ENCODE data around the gene CHRND. TPM values are rescaled to one million over a fixed set of nuclear protein-coding genes. Genes with fewer than 3 reads are reported as not detected.

Gene CHRND
- total and polyA plus RNA-seq, 2 of the 13 experiments (the other 11 are each of a cell fraction or from before 2014, with no cell fraction given) = 0.18 TPM; not detected in 1

GRCh38 chr2:232484628-232485347 lies 41.2 kb upstream of the CHRND start:
- H3K4me2 ChIP-seq (ENCODE audit: low read depth, low read length) = no peak overlapping the region
- no peak overlapping the region for H3K4me3 ChIP-seq (replicated peaks in 1 of 3; ENCODE audit: insufficient read depth in 1 of 3, low read depth in 2 of 3, low read length in 3 of 3)
- ChIA-PET CTCF (ENCODE audit: low intra/inter-chr PET ratio, low total read pairs) (no interaction called here), POLR2A (no interaction called here)
- H3K36me3 ChIP-seq (replicated peaks in 1 of 2; ENCODE audit: control insufficient read depth in 1 of 2, insufficient read depth in 2 of 2, low read length in 2 of 2) = no peaks in the 10 kb centered on the region
- H3K9me3 ChIP-seq (ENCODE audit: low read length) = no peaks in the 10 kb centered on the region
- no peaks in the 10 kb centered on the region; the same call in 1 of the 2 replicates for H4K20me1 ChIP-seq (ENCODE audit: insufficient read depth, low read length)
- H3K79me2 ChIP-seq (ENCODE audit: insufficient read depth, low read length) = no peaks in the 10 kb centered on the region
- in situ Hi-C loops (cut with HindIII; ENCODE audit: extremely low pct_ligation_motif_present, low pct_unique_long_range_greater_than_20kb) = no loop called here
- DNase-seq (ENCODE audit: low spot score) = no peak
- H3K4me1 ChIP-seq (ENCODE audit: insufficient read depth, low read length) = no peaks in the 10 kb centered on the region
- peak; percentile 73 for TF ChIP-seq MNT (IDR thresholded peaks at IDR 0.05)
- TF ChIP-seq ZNF841 (CRISPR knock-in tag; IDR thresholded peaks at IDR 0.05; ENCODE audit: borderline replicate concordance) = no peak
- H3K27ac ChIP-seq (ENCODE audit: extremely low read length, insufficient read depth, low read length) = no peak overlapping the region
- 17% methylated on average over 6 of the region's 12 CpGs for WGBS (ENCODE audit: low lambda C conversion rate)
- FAIRE-seq = no peak
- peaks cover 28 to 88% of the 10 kb centered on the region in 2 experiments for H3K27me3 ChIP-seq (ENCODE audit: control insufficient read depth in 1 of 2, insufficient read depth in 2 of 2, low read length in 2 of 2)
- intact Hi-C loops (cut with micrococcal nuclease; ENCODE audit: unreplicated experiment) = no loop called here
- no peak for ATAC-seq
- no peak overlapping the region for H3K9ac ChIP-seq (ENCODE audit: insufficient read depth, low read depth, low read length)
- BruUV-seq (replicated peaks) = no TSS peak
- H2AFZ ChIP-seq (ENCODE audit: low read length) = no peak overlapping the region

DNA sequence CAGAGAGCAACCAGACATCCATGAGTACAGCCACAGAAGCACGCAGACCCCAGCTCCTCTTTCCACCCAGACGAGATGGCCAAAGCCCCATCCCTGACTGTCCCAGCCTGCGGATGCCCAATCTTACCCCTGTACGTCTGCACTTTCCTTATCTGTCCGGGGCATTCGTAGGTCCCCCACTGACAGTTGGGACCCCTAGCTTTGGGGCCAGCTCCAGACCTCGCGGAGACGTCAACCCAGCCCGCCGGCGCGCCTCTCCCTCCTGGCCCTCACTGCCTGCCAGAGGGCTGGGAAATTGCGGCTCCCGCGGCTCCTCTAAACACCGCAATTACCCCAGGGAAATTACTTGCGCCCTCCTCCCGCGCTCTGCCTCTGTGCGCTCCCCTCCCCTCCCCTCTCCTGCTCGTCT lies 40.6 kb upstream of the CHRND start:
- TF ChIP-seq TEAD3 (CRISPR knock-in tag; optimal IDR thresholded peaks at IDR 0.05; ENCODE audit: borderline replicate concordance) = no peak
- TF ChIP-seq ZNF687 (CRISPR knock-in tag; IDR thresholded peaks at IDR 0.05) = peak; percentile 8; the same call in 1 of the 2 replicates
- ChIA-PET POLR2A (no interaction called here), CTCF (ENCODE audit: low intra/inter-chr PET ratio, low total read pairs) (no interaction called here)
- peaks cover 32 to 88% of the 10 kb centered on the region in 2 experiments for H3K27me3 ChIP-seq (ENCODE audit: control insufficient read depth in 1 of 2, insufficient read depth in 2 of 2, low read length in 2 of 2)
- no peaks in the 10 kb centered on the region for H3K79me2 ChIP-seq (ENCODE audit: insufficient read depth, low read length)
- no peak overlapping the region for H3K9ac ChIP-seq (ENCODE audit: insufficient read depth, low read depth, low read length)
- H3K4me3 ChIP-seq (replicated peaks in 1 of 3; ENCODE audit: insufficient read depth in 1 of 3, low read depth in 2 of 3, low read length in 3 of 3) = no peak overlapping the region
- 15% methylated on average over 17 of the region's 22 CpGs for WGBS (ENCODE audit: low lambda C conversion rate)
- H3K9me3 ChIP-seq (ENCODE audit: low read length) = no peaks in the 10 kb centered on the region
- H2AFZ ChIP-seq (ENCODE audit: low read length) = no peak overlapping the region
- in situ Hi-C loops (cut with HindIII; ENCODE audit: extremely low pct_ligation_motif_present, low pct_unique_long_range_greater_than_20kb) = no loop called here
- H4K20me1 ChIP-seq (ENCODE audit: insufficient read depth, low read length) = no peaks in the 10 kb centered on the region; the same call in 1 of the 2 replicates
- no peak overlapping the region for H3K27ac ChIP-seq (ENCODE audit: extremely low read length, insufficient read depth, low read length)
- H3K4me2 ChIP-seq (ENCODE audit: low read depth, low read length) = no peak overlapping the region
- intact Hi-C loops (cut with micrococcal nuclease; ENCODE audit: unreplicated experiment) = no loop called here
- no peak for ATAC-seq
- FAIRE-seq = no peak
- no peak for DNase-seq (ENCODE audit: low spot score)
- no peaks in the 10 kb centered on the region for H3K4me1 ChIP-seq (ENCODE audit: insufficient read depth, low read length)
- BruUV-seq (replicated peaks) = no TSS peak
- no peaks in the 10 kb centered on the region for H3K36me3 ChIP-seq (replicated peaks in 1 of 2; ENCODE audit: control insufficient read depth in 1 of 2, insufficient read depth in 2 of 2, low read length in 2 of 2)
